Activated CD4-positive, CD25-positive, alpha-beta regulatory T cell treated with anti-CD3 and anti-CD28 coated beads, Interleukin-2, amount 50 U/mL, for 16 hours (primary cell): ENCODE measurements around the gene RAPGEF6.
"Not testable (repeated sequence)": the region's sequence is repeated elsewhere in the genome, so short reads cannot be mapped to it uniquely, and the experiment has no call there.

Experiments used
- DNase-seq: peaks from one replicate; pipeline ENCODE4 v3.0.0-alpha.2; 2020; ENCODE audit warnings: low read depth, low spot score

Gene RAPGEF6

DNA sequence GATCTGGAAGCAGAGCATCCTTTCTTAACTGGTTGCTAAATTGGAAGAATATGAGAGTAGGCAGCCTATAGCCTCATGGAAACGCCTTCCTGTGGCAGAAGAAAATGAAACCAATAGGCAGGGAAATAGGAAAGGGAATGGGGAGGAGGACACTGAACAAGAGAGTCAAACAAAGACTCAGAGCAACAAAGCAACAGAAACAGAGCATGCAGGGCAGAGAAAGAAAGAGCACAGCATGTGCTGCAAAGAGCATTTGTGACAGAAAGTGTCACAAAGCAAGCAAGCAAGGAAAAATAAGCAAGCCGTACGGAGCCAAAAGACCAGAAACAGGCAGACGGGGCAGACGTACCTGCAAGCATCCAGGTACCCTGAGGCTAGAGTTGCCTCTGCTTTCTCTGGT is 123.1 kb downstream of the RAPGEF6 start:
- DNase-seq: no peak

- DNase-seq: no peak
These were observed 125.2 kb downstream of the RAPGEF6 start for GRCh38 chr5:131509801-131510200.

DNA sequence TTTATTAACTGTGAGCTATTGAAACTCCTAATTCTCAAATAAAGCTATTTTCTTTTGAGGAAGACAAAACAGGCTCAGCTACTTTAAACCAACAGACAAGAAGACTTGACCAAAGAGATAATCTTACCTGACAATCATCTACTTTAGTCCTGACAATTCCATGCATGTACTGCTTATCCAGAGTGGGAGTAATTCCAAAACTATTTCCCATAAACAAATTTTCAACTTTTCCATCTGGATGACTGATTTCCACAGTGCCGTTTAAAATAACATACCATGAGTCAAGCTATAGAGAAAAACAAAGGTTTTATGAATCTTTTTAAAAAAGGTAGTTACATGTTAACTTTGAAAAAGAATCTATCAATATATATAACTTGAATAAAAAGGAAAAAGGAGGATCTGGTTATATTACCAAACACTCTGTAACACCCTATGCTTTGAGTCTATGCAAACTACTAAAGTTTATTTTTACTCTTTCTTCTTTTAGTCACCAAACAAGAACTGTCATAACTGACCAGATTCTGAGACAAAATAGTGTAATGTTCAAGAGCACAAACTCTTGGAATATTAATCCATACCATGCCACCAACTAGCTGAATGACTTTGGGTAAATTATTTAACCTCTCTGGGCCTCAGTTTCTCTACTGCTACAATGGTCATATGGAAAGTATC is 129.7 kb downstream of the RAPGEF6 start:
- DNase-seq: no peak

GRCh38 chr5:131496400-131496713 is 138.7 kb downstream of the RAPGEF6 start:
- no peak for DNase-seq

DNA sequence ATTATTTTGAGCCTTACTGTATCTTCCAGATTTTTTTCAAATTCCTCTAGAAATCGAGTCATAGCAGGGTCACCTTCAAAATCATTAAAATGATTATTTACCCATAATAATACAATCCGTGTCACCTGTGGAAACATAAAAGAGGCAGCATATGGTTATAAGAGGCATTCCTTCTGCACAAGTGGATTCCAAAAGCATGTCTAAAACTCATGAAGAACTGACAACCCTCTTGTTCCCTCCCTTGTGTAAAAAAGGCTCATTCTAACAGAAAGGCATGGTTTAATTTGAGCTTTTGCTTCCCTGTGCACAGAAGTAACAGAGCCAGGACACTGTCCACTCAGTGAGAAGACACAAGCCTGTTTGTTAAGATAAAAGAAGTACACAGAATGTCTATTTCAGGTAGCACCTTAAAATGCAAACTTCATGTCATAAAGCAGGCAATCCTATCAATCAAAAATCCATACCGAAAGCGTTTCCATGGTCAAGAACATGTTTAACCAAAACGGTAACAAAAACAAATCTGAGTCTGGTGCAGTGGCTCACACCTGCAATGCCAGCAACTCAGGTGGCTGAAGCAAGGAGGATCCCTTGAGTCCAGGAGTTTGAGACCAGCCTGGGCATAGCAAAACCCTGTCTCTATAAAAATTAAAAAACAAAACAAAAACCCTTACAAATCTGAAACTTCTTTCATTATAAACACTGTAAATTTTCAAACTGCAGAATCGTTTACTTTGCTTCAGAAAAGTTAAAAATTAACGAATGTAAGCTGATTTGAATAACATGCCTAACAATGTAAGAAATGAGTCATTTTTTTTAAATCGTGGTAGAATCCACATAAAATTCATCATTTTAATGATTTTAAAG is 139.3 kb downstream of the RAPGEF6 start:
- no peak for DNase-seq

DNA sequence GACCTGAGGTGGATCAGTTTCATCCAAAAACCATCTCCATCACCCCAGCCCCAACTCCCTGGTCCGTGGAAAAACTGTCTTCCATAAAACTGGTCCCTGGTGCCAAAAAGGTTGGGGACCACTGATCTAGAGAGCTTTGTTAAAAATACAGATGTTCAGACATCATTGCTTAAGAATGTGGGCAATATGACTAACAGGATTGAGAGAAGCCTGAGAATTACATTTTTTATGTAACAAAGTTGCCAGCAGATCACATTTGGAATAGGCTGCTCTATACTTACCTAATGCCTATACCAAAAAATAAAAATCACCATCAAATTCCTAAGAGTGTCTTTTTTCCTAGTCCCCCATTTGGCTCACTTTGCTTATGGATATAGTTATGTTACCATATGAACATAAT is 143.3 kb downstream of the RAPGEF6 start:
- no peak for DNase-seq

- no peak for DNase-seq
These were observed 146.6 kb downstream of the RAPGEF6 start for GRCh38 chr5:131488463-131488862.

DNA sequence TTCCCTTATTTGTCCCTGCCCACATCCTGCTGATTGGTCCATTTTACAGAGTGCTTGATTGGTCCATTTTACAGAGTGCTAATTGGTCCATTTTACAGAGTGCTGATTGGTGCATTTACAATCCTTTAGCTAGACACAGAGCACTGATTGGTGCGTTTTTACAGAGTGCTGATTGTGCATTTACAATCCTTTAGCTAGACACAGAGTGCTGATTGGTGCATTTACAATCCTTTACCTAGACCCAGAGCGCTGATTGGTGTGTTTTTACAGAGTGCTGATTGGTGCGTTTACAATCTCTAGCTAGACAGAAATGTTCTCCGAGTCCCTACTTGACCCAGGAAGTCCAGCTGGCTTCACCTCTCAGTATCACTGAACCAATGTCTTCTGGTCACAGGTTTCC is 147.7 kb downstream of the RAPGEF6 start:
- not testable (repeated sequence) for DNase-seq

DNA sequence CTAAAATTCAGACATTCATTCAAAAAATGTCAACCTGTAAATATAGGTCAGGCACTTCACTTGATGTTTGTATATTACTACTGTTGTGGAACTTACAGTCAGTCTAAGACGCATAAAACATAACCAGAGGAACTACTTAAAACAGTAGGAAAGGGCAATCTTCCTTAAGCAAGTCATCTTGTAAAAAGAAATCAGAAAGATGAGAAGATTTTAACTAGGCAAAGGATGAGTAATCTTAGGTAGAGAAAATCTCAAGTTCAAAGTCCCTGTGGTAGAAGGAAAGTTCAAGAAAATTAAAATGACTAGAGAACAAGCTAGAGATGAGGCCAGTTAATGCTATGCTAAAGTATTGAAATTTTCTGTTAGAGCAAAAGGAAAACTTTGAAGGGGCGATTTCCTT is 152.4 kb downstream of the RAPGEF6 start:
- DNase-seq: no peak

DNA sequence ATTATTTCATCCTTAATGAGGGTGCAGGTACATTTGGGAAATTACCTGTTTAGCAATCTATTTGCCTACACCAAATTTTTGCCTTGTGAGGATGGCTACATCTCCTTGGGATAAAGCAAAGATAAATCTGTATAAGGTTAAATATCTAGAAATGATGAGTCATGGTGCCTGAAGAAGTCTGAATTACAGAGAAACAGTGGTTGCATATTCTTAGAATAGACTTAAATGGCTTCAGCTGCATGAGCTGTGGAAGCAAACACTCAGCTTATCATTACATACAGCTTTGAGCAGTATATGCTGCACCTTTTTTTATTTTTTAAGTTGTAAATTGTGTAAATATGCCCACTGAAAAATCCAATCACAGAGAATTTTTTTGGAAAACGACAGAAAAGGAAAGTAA is 153.5 kb downstream of the RAPGEF6 start:
- DNase-seq: no peak

GRCh38 chr5:131475541-131475941 is 159.5 kb downstream of the RAPGEF6 start:
- DNase-seq: no peak

DNA sequence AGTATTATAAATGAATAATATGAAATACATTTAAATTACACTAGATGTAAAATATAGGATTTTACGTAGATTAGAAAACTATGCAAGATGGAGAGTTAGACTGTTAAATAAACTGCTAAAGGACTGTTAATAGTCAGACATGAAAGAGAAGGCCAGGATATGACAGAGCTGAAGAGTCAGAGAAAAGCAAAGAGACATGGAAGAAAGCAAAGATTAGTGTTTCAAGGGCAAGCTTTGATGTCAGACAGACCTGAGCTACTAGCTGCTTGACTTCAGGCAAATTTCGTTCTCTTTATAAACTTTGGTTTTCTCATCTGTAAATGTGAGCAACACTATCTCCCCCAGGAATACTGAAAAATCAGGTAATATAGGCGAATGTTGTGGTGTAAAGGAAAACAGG is 161.3 kb downstream of the RAPGEF6 start:
- DNase-seq: no peak

- no peak for DNase-seq
These were observed 168.8 kb downstream of the RAPGEF6 start for GRCh38 chr5:131466171-131466766.

DNA sequence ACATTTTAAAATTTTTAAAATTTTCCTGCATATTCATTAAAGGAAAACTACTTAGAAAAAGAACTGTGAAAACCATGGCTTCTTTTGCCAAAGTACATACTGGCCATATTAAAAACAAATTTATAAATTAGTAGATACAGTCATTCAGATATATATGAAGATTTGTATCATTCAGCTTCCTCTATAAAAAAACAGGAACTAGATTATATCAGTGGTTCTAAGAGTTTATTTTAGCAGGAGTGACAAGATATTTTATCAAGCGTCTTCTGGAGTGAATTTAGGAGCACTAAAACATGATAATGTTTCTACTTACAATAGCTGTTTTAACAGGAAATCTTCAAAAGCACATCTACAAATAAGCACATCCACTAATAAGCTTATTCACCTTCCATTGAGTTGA is 171.4 kb downstream of the RAPGEF6 start:
- DNase-seq: no peak

- no peak for DNase-seq
These were observed 172.6 kb downstream of the RAPGEF6 start for GRCh38 chr5:131462454-131462853.

GRCh38 chr5:131461742-131462141 is 173.3 kb downstream of the RAPGEF6 start:
- no peak for DNase-seq

GRCh38 chr5:131460867-131461572 is 174.0 kb downstream of the RAPGEF6 start:
- DNase-seq: no peak

DNA sequence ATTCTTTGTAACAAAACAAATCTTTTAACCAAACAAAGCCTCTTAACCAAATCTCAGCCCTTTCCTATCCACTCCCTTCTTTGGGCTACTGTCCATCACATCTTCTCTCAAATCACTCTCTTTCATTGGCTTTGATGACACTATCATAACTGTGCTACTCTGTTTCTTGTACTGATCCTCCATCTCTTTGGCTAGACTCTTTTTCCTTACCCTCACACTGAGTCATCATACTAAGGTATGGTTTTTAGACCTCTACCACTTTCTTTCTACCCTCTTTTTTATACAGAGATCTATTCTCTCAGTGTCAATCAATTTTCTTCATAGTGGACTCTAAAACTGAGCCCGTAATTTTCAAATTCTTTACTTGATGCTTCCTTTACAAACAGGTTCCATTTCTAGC is 174.9 kb downstream of the RAPGEF6 start:
- DNase-seq: no peak

DNA sequence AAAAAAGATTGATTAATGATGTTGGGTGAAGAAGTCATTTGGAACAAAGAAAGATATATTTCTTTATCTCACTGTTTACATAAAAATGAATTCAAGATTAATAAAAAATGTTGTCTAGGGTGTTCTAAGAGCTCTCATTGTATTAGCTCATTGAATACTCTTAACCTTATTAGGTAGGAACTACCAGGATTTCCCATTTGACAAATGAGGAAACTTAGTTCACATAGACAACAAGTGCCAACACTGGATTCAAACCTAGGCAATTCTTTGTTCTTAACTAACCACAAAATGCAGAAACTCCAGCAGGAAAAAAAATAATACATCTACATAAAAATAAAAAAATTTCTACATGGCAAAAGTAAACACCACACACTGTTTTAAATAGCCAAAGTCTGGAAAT is 175.8 kb downstream of the RAPGEF6 start:
- DNase-seq: no peak

GRCh38 chr5:131457193-131457592 is 177.8 kb downstream of the RAPGEF6 start:
- DNase-seq: no peak

- DNase-seq: no peak
These were observed 184.1 kb downstream of the RAPGEF6 start for GRCh38 chr5:131450941-131451340.

GRCh38 chr5:131441184-131441583 is 193.8 kb downstream of the RAPGEF6 start:
- DNase-seq: no peak
